ENCODE results near the gene BCR.

DNA sequence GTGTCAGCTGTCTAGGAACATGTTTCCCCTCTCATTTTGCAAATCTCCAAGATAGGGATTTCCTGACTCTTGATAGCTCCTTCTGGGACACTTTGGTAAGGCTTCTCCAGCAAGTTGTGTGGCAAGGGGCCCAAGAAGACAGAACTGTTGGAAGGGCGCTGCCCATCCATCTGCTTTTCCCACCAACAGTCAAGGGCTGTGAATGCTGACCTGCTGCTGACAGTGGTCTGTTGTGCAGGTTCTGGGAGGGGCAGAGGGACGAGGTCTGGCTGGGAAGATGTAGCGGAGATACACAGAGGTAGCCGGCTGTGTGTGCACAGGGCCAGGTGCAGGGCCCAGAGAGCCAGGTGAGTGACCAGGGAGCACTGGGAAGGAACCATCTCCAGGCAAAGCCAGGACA, 12.2 kb downstream of the BCR start:
- TF ChIP-seq, protein P1, sequence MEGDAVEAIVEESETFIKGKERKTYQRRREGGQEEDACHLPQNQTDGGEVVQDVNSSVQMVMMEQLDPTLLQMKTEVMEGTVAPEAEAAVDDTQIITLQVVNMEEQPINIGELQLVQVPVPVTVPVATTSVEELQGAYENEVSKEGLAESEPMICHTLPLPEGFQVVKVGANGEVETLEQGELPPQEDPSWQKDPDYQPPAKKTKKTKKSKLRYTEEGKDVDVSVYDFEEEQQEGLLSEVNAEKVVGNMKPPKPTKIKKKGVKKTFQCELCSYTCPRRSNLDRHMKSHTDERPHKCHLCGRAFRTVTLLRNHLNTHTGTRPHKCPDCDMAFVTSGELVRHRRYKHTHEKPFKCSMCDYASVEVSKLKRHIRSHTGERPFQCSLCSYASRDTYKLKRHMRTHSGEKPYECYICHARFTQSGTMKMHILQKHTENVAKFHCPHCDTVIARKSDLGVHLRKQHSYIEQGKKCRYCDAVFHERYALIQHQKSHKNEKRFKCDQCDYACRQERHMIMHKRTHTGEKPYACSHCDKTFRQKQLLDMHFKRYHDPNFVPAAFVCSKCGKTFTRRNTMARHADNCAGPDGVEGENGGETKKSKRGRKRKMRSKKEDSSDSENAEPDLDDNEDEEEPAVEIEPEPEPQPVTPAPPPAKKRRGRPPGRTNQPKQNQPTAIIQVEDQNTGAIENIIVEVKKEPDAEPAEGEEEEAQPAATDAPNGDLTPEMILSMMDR (IDR thresholded peaks at IDR 0.05; ENCODE audit: control extremely low read depth in 1 of 3, insufficient read depth in 1 of 3, low read depth in 1 of 3, low read length in 3 of 3), result no peak
- TF ChIP-seq TAF1 (IDR thresholded peaks at IDR 0.05; ENCODE audit: low read depth, low read length) (no peak), SP1 (IDR thresholded peaks at IDR 0.05; ENCODE audit: low read depth, low read length) (no peak), EZH2 (IDR thresholded peaks at IDR 0.05; ENCODE audit: low read depth, low read length, severe bottlenecking) (no peak), RBBP5 (IDR thresholded peaks at IDR 0.05; ENCODE audit: borderline replicate concordance, low read depth, low read length) (no peak), CHD2 (IDR thresholded peaks at IDR 0.05; ENCODE audit: low read length) (no peak), CEBPB (IDR thresholded peaks at IDR 0.05; ENCODE audit: low read depth, low read length) (no peak), PHF8 (conservative IDR thresholded peaks at IDR 0.05; ENCODE audit: low read depth, low read length) (no peak), HDAC6 (IDR thresholded peaks at IDR 0.05; ENCODE audit: low read depth, low read length) (no peak), KDM1A (IDR thresholded peaks at IDR 0.05; ENCODE audit: borderline replicate concordance, low read length) (no peak), SIX5 (IDR thresholded peaks at IDR 0.05; ENCODE audit: low read depth, low read length) (no peak)

All from H1 (cell line).